GM03348 (cell line): ENCODE results near the gene NPPB.

Source experiments
- DNase-seq: peaks from one replicate; pipeline ENCODE4 v3.0.0; 2012; ENCODE audit warnings: low spot score

Gene NPPB

DNA sequence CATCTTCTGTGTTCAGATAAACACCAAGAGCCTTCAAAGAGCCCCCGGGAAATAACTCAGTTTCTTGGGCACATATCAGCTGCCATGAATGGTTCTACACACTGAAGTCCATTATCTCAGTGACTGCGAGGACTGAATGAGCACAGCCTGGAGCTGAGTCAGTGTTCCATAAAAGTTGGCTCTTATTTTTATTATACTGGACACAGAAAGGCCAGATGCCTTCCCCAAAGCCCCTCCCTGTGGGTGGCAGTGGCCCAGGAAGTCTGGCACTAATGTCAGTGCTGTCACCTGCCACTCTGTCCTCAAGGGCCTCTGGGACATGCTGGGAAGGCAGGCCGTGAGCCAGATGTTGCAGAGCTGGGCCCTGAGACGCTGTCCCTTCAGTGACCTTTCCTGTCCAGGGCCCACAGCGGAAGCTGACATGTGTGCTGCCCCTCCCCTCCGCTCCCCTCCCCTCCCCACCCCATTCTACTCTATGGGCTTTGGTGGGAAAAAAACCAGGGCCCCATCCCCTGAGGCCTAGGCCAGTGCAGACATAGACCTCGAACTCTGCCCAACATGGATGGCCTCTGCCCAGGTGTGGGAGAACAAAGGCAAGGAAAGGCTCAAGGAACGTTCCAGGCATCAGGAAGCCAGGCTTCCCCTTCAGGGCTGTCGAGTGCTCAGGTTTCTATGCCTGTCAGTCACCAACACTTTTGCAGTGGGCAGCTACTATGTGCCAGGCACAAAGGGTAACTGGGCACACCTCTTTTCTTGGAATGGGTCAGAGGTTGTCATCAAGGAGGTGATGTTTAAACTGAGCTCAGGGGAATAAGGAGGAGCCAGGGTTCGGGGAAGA, 22.4 kb upstream of the NPPB start:
- DNase-seq: no peak

DNA sequence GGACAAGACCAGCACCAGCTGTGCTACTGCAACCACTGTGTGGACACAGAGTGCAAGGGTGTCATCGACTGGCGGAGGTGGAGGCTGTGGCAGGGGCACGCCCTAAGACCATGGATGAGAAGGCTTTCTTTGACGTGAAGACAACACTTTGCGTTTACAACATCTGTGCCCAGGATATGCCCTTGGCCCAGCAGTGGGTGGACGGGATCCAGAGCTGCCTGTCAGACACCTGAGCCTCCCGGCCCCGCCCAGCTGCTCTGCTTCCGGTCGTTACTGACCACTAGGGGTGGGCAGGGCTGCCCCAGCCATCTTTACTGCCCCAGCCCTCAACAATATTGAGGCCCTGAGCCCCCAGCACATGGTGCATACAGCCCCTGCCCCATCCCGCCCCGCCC, 21.4 kb upstream of the NPPB start:
- no peak for DNase-seq

DNA sequence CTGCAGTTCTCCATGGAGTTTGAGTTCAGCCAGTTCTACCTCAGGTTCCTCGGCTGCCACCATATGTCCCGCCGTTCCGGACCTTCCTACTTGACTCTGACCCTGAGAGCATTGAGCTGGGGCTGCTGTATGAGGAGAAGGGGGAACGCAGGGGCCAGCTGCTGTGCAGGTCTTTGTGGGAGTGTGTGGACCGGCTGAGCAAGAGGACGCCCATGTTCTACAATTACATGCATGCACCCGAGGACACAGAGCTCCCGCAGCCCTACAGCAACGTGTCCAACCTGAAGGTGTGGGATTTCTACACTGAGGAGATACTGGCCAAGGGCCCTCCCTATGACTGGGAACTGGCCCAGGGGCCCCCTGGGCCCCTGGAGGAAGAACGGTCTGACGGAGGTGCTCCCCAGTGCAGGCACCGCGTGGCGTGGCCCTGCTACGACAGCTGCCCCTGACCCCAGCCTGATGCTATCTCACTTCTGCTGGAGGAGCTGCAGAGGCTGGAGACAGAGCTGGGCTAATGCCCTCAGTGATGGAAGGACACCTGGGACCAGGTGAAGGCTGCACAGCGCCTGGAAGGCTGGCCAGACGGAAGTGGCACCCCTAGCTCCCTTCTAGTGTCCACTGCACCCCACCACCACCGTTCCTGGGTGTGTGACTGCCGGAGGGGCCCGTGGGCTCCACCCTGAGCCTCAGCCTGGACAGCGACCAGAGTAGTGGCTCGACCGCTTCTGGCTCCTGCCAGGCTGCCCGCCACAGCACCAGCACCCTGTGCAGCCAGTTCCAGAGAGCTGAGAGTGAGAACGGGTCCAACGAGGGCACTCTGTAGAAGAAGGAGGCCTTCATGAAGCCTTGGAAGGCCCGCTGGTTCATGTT, 20.8 kb upstream of the NPPB start:
- no peak for DNase-seq

DNA sequence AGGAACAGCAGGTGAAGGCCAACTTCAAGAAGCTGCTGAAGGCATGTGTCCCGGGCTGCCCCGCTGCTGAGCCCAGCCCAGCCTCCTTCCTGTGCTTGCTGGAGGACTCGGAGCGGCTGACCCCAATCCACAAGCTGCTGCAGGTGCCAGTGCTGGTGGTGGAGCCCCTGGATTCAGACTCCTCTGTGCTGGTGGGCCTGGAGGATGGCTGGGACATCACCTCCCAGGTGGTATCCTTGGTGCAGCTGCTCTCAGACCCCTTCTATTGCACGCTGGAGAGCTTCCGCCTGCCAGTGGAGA, 20.1 kb upstream of the NPPB start:
- no peak for DNase-seq

DNA sequence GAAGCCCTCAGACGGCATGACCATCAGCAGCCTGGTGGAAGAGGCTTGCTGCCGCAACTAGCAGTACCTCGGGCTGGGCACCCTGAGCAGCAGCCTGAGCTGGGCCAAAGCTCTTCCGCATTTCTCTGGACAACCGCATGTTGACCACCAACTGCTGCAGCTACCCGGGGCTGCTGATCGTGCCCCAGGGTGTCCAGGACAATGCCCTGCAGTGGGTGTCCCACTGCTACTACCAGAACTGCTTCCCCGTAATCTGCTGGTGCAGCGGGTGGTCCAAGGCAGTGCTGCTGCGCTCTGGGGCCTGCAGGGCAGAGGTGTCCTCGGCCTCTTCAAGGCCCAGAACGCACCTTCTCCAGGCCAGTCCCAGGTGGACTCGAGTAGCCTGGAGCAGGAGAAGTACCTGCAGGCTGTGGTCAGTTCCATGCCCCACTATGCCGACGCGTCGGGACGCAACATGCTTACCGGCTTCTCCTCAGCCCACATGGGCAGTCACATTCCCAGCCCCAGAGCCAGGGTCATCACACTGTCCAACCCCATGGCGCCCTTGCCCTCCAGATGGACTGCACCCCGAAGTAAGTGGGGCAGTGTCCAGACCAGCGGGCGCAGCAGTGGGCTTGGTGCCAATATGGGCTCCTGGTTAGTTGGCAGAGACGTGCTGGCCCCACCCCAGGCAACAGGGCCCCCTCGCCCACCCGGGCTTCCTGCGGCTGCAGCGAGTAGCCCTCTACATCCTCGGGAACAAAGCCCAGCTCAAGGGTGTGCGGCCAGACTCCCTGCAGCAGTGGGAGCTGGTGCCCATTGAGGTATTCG, 19.5 kb upstream of the NPPB start:
- no peak for DNase-seq

DNA sequence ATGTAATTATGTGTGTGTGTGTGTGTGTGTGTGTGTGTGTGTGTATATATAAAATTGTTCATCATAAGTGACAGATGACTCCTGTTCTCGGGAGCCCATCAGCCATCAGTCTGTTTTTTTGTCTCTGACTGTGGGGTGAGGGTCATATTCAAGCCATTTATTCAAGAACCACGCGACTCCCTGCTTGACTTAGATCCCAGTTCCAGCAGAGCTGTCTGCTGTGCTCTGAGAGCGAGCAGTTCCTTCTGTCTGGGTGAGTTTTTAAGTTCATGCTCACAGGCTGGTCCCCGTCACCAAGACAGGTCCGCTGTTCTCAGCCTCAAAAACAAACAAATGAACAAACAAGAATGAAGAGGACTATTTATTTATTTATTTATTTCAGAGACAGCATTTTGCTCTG, 18.3 kb upstream of the NPPB start:
- DNase-seq: no peak

DNA sequence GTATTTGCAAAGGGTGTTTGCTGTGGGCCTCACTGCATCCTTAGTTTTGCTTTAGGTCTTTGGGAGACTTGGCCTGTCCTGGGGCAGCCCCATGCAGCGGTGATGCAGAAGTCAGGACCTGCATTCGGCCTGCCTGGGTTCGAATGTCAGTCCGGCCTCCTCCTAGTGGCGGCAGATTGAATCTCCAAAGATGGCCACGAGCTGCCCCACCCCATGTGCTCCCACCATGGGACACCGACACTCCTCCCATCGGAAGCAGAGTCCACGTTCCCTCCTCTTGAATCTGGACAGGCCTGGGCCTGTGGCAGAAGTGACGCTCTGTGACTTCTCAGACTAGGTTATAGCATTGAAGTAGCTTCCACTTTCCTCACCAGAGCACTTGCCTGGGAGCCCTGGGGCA, 16.3 kb upstream of the NPPB start:
- DNase-seq: no peak

DNA sequence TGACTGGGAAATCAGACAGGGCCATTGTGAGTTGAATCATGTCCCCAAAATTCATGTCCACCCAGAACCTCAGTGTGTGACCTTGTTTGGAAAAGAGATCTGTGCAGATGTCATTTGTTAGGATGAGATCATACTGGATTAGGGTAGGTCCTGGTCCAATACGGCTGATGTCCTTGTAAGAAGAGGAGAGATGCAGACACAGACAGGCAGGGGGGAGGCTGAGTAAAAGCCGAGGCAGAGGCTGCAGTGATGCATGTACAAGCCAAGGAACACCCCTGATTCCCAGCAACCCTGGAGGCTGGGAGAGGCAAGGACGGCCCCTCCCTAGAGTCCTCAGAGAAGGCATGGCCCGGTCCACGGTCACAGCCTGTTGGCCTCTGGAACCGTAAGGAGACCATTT, 15.9 kb upstream of the NPPB start:
- no peak for DNase-seq

DNA sequence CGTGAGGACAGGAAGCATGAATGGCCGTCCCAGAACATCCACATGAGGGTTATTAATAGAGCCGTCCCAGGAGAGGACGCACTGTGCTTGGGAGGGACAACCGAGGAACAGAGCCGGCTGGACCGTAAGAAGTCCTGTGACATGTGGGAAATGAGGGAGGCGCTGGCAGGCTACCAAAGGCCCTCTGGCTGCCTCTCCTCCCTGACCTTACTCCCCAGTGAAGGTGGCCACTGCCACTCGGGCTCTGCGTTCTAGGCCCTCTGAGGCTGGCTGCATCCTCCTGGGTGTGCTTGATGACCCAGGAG, 15.5 kb upstream of the NPPB start:
- no peak for DNase-seq

DNA sequence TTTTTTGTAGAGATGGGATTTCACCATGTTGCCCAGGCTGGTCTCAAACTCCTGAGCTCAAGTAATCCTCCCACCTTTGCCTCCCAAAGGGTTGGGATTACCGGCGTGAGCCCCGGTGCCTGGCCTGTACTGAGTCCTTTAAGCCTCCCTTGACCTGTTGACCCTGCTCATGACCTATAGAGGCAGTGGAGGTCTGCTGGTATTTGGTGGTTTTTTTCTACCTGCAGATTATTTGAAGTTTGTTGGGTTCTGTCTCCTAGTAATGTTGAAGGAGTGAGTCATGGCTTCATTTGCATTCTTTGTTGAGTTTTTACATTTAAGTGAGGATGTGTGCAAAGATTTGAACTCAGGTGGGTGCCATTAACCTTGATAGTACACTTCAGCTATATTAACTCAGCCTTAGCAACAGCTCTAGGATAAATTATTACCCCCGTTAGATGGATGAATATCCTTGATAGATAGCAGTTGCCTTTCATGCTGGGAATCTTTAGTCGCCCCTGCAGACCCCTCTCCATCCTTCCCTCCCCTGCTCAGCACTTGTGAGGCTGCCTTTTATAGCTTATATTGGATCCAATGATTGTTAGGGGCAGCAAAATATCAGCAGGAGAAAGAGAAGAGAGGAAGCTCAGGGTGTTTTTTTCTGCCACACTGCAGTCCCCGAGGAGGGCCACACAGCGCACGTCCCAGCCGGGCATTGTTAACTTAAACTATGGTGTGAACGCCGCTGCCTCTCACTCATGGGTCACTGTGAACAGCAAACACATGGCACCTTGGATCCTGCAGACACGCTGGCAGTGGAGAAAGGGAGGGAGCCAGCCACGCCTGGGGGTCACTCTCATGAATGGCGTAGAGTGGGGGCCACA, 14.9 kb upstream of the NPPB start:
- DNase-seq: no peak

DNA sequence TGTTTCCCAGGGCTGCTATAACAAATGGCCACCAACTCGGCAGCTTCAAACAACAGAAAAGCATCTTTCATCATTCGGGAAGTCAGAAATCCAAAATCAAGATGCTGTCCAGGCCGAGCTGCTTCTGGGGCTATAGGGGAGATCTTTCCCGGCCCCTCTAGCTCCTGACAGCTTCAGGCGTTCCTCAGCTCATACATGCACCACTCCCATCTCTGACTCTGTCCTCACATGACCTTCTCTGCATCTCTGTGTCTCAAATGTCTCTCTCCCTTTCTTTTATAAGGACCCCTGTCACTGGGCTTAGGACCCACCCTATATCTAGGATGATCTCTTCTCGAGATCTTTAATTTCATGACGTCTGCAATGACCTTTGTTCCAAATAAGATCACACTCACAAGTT, 13.8 kb upstream of the NPPB start:
- no peak for DNase-seq

DNA sequence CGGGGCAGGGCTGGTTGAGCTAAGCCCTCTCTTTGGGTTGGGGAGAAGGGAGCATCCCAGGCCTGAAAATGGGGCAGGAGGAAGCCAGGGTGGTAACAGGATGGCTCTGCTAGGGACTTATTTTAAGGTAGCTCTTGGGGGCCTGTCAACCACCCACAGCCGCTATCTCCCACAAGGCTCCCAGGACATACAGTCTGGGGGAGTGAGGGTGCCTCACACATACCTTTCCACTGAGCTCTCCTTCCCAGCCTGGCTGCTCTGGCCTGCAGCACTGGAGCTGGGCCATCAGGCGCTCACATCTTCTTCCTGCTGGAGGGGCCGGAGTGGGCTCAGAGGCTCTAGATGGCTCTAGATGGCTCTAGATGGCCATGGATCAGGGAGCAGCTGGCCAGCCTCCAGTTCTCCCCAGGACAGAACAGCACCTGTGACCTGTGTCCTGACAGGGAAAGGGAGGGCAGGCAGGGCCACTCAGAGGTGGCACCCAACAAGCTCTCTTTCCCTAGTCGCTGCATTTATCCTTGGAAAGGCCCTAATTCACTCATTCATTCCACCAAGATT, 11.0 kb upstream of the NPPB start:
- DNase-seq: no peak

DNA sequence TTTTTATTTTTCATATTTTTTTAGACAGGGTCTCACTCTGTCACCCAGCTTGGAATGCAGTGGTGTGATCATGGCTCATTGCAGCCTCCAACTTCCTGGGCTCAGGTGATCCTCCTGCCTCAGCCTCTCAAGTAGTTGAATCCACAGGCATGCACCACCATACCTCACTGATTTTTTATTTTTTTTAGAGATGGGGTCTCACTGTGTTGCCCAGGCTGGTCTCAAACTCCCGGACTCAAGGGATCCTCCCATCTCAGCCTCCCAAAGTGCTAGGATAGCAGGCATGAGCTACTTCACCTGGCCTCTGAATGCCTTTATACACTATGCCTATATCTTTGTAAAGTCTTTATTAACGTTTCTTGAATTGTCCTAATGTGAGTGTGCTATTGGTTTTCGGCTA, 10.4 kb upstream of the NPPB start:
- no peak for DNase-seq

DNA sequence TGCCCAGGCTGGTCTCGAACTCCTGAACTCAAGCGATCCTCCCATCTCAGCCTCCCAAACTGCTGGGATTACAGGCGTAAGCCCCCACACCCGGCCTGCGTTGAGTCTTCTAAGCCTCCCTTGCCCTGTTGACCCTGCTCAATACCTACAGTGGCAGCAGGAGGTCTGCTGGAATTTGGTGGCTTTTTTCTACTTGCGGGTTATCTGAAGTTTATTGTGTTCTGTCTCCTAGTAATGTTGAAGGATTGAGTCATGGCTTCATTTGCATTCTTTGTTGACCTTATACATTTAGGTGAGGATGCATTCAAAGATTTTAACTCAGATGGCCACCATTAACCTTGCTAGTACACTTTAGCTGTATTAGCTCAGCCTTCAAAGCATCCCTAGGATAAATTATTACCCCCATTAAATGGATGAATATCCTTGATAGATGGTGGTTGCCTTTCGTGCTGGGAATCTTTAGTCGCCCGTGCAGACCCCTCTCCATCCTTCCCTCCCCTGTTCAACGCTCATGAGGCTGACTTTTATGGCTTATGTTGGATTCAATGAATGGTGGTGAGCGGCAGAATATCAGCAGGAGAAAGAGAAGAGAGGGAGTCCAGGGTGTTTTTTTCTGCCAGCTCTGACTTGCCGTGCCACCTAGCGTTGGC, 9.7 kb upstream of the NPPB start:
- DNase-seq: no peak

DNA sequence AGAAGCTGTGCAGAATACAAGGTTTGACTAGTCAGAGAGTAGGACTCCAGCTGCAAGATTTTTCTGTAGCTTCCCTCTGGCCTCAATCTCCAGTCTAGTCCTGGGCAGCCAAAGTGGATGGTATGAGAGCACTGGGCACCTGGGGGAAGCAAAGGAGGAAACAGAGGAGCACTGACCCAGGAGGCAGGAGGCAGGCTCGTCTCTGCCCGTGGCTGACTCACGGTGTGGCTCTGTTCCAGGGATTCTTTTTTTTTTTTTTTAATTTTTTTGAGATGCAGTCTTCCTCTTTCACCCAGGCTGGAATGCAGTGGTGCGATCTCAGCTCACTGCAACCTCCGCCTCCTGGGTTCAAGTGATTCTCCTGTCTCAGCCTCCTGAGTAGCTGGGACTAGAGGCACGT, 4.1 kb upstream of the NPPB start:
- DNase-seq: peak; percentile 43

DNA sequence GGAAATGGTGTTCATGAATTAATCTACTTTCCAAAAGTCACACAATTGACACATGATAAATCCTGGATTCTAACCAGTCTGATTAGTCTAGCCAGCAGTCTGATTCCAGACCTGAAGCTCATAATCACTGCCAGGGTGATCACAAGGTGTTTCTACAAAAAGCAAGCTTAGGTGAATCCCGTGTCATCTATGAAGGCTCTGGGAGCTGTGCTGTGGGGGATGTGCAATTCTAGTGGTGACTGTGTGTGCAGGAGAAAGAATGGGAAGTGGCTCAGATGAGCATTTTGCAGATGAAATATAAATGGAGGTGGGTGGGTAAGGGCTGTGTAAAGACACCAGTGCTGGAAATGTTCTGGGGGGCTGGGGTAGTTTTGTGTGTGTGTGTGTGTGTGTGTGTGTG, 1.8 kb upstream of the NPPB start:
- no peak for DNase-seq

DNA sequence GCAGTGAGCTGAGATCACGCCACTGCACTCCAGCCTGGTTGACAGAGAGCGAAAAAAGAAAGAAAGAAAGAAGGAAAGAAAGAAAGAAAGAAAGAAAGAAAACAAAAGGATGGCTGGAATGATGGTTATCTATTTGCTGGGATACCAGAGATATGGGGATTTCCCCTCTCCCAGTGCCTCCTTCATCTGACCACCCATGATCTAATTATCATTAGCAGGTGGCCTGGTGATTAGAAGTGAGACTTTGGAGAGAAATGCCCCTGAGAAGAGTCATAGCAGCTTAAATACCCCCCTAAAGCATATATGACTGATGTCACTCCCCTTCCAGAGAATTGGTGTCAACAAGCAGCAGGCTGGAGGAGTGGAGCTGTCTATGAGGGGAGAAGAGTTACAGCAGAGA, 1.3 kb upstream of the NPPB start:
- DNase-seq: no peak

DNA sequence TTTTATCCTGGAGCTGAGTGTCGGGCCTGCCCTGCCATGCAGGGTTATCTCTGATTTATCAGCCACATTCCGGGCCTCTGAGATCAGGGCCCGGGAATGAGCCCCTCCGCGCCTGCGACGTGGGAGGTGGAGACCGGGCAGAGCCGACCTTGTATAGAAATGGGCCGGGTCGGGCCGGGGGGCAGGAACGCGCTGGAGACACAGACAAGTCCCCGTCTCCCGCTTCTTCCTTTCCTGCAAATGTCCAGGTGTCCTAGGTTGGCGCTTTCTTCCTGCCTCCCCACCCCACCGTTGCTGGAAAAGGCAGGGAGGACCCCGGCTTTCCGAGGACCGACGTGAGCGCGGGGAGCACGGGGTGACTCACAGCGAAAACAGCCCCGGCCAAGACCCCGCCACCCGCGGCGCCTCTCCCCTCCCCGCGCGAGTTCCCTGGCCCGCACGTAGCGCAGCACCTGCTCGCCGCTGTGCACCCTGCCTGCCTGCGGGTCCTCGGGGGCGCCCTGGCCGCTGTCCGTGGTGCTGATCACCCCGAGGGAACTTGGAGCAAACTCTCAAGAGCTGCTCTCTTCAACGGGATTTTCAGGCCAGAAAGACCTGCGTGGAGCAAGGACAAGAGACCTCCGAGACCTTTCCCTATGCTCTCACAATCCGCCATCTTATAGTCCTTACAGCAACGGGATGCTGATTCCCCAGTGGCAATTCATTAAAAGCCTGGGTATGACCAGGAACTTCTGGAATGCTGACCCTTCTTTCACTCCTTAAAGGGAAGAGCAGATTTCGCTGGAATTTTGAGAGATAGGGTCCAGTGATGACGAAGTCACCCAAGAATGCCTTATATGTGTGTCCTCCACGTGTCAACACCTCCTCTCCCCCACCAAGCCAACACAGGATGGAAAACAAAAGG, 475 bp upstream of the NPPB start:
- peak; percentile 83 for DNase-seq

DNA sequence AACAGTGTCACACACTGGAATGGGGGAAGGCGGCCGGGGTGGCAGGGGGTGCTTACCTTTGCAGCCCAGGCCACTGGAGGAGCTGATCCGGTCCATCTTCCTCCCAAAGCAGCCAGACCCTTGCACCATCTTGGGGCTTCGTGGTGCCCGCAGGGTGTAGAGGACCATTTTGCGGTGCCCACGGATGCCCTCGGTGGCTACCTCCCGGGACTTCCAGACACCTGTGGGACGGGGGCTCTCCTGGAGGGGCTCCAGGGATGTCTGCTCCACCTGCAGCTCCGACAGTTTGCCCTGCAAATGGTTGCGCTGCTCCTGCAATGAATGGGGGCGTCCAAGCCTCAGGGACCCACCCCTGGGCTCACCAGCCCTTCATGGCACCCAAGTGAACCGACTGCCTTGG, 587 bp downstream of the NPPB start:
- DNase-seq: no peak

DNA sequence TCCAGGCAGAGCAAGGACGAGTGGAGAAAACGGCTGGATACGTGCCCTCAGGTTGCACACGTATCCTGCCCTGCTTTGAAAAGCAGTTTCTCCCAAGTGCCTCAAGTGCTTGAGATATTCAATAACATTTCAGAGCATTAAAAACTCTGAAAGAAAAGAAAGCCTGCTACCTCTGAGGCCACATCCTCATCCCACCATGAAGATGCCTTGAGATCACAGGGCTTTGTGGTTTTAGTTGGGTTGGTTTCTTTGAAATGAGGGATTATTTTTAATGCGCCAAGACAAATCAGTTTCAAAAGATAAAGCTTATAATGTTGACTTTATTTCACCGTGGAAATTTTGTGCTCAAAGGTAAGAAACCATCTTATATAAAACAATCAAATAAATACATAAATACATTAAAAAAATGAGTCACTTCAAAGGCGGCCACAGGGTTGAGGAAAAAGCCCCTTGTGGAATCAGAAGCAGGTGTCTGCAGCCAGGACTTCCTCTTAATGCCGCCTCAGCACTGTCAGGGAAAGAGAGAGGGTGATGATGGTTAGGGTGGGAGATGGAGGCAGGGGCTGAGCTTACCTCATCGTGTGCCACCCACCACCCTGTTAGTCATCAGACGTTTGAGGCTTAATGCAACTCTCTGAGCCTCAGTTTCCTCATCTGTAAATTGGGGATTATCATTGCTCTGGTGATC, 1.4 kb downstream of the NPPB start:
- DNase-seq: no peak
